ENCODE results near the gene PCNX2. TPM values are rescaled to one million over a fixed set of nuclear protein-coding genes. Genes with fewer than 3 reads are reported as not detected.

Gene PCNX2
- total RNA-seq, 1 experiment from 2014 or later: 50.8 TPM

DNA sequence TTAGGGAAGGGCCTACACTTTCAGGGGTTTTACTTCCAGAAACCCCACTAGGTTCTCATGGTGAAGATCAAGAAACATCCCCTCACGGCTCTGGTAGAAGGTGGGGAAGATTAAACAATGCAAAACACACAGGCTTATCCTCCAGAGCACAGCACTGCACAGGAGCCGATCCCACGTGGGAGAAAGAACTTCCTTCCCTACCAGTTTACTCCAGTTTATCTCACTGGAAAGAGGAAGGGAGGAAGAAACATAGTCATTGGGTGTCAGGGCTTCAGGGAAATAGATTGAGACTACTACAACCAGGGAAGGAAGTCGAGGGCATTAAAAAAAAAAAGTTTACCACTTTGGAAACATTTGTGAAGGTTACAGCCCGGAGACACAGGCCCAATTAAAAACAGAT, 180.7 kb downstream of the PCNX2 start (continued):
- TF ChIP-seq TEAD4 (CRISPR knock-in tag; IDR thresholded peaks at IDR 0.05) (no peak), NR3C1 (CRISPR knock-in tag; conservative IDR thresholded peaks at IDR 0.05; ENCODE audit: low read depth) (no peak), JAZF1 (CRISPR knock-in tag; IDR thresholded peaks at IDR 0.05) (no peak)
- TF ChIP-seq, protein P1, sequence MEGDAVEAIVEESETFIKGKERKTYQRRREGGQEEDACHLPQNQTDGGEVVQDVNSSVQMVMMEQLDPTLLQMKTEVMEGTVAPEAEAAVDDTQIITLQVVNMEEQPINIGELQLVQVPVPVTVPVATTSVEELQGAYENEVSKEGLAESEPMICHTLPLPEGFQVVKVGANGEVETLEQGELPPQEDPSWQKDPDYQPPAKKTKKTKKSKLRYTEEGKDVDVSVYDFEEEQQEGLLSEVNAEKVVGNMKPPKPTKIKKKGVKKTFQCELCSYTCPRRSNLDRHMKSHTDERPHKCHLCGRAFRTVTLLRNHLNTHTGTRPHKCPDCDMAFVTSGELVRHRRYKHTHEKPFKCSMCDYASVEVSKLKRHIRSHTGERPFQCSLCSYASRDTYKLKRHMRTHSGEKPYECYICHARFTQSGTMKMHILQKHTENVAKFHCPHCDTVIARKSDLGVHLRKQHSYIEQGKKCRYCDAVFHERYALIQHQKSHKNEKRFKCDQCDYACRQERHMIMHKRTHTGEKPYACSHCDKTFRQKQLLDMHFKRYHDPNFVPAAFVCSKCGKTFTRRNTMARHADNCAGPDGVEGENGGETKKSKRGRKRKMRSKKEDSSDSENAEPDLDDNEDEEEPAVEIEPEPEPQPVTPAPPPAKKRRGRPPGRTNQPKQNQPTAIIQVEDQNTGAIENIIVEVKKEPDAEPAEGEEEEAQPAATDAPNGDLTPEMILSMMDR (IDR thresholded peaks at IDR 0.05): no peak
- TF ChIP-seq, protein P2, sequence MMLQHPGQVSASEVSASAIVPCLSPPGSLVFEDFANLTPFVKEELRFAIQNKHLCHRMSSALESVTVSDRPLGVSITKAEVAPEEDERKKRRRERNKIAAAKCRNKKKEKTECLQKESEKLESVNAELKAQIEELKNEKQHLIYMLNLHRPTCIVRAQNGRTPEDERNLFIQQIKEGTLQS (CRISPR knock-in tag; conservative IDR thresholded peaks at IDR 0.05): no peak

DNA sequence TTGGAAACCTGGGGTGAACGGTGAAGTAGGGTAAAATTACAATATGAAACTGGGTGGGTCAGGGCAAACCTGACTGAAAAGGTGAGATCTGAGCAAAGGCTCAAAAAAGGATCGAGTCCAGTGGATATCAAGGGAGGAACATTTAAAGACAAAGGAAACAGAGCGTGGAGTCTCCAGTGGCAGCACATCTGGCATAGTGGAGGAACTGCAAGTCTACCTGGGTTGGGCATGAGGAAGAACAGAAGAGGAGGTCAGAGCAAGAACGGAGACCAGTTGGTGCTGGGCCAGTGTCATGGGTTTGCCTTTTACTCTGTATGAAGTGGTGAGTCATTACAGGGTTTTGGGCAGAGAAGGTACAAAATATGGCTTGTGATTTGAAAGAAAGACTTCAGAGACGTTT, 181.4 kb downstream of the PCNX2 start:
- peak overlapping the region; percentile 13; the same call in 1 of the 2 replicates for H3K4me3 Mint-ChIP-seq
- ATAC-seq (peak; percentile 10; the same call in 1 of the 2 replicates), DNase-seq (ENCODE audit: low spot score) (no peak)
- H3K27ac Mint-ChIP-seq: peak overlapping the region; percentile 99
- H3K9me3 Mint-ChIP-seq: no peaks in the 10 kb centered on the region
- peaks cover 54% of the 10 kb centered on the region for H3K4me1 Mint-ChIP-seq
- ChIA-PET POLR2A (no interaction called here), CTCF (no interaction called here)
- H3K36me3 Mint-ChIP-seq: peaks cover 27% of the 10 kb centered on the region
- TF ChIP-seq, protein P3, sequence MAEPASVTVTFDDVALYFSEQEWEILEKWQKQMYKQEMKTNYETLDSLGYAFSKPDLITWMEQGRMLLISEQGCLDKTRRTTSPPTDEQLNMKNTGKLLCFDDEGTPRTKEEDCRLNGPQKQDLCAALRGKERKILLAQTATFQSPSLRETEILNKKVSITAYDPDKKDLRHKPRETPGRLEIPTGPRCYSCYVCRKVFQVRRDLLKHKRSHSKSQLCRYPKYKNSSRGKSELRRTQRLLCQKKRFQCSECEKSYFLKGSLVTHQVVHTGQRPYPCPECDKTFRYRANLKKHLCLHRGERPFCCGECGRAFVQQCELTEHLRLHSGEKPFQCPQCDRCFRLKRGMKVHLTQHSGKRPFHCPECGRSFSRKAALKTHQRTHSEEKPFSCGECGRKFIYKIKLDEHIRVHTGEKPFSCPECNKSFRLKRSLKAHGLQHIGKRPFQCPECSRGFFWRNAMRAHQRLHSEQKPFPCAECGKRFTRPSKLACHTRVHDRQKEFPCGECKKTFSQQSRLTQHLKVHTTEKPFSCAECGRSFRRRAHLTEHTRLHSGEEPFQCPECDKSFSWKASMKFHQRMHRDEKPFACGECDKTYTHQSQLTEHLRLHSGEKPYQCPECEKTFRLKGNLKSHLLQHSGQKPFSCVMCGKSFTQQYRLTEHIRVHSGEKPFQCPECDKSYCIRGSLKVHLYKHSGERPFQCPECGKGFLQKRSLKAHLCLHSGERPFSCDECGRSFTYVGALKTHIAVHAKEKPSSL (CRISPR knock-in tag; conservative IDR thresholded peaks at IDR 0.05): 0 out of 2 replicates have a peak, but pooled peaks have one; percentile 1
- TF ChIP-seq, protein P4, sequence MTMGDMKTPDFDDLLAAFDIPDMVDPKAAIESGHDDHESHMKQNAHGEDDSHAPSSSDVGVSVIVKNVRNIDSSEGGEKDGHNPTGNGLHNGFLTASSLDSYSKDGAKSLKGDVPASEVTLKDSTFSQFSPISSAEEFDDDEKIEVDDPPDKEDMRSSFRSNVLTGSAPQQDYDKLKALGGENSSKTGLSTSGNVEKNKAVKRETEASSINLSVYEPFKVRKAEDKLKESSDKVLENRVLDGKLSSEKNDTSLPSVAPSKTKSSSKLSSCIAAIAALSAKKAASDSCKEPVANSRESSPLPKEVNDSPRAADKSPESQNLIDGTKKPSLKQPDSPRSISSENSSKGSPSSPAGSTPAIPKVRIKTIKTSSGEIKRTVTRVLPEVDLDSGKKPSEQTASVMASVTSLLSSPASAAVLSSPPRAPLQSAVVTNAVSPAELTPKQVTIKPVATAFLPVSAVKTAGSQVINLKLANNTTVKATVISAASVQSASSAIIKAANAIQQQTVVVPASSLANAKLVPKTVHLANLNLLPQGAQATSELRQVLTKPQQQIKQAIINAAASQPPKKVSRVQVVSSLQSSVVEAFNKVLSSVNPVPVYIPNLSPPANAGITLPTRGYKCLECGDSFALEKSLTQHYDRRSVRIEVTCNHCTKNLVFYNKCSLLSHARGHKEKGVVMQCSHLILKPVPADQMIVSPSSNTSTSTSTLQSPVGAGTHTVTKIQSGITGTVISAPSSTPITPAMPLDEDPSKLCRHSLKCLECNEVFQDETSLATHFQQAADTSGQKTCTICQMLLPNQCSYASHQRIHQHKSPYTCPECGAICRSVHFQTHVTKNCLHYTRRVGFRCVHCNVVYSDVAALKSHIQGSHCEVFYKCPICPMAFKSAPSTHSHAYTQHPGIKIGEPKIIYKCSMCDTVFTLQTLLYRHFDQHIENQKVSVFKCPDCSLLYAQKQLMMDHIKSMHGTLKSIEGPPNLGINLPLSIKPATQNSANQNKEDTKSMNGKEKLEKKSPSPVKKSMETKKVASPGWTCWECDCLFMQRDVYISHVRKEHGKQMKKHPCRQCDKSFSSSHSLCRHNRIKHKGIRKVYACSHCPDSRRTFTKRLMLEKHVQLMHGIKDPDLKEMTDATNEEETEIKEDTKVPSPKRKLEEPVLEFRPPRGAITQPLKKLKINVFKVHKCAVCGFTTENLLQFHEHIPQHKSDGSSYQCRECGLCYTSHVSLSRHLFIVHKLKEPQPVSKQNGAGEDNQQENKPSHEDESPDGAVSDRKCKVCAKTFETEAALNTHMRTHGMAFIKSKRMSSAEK (CRISPR knock-in tag; IDR thresholded peaks at IDR 0.05; ENCODE audit: borderline replicate concordance): 0 out of 2 replicates have a peak, but pooled peaks have one; percentile 52
- no peak for TF ChIP-seq ZNF396 (CRISPR knock-in tag; IDR thresholded peaks at IDR 0.05; ENCODE audit: borderline replicate concordance)
- TF ChIP-seq CBFB (CRISPR knock-in tag; IDR thresholded peaks at IDR 0.05; ENCODE audit: low read depth): no peak
- no peaks in the 10 kb centered on the region for H3K27me3 Mint-ChIP-seq (ENCODE audit: low read depth)

DNA sequence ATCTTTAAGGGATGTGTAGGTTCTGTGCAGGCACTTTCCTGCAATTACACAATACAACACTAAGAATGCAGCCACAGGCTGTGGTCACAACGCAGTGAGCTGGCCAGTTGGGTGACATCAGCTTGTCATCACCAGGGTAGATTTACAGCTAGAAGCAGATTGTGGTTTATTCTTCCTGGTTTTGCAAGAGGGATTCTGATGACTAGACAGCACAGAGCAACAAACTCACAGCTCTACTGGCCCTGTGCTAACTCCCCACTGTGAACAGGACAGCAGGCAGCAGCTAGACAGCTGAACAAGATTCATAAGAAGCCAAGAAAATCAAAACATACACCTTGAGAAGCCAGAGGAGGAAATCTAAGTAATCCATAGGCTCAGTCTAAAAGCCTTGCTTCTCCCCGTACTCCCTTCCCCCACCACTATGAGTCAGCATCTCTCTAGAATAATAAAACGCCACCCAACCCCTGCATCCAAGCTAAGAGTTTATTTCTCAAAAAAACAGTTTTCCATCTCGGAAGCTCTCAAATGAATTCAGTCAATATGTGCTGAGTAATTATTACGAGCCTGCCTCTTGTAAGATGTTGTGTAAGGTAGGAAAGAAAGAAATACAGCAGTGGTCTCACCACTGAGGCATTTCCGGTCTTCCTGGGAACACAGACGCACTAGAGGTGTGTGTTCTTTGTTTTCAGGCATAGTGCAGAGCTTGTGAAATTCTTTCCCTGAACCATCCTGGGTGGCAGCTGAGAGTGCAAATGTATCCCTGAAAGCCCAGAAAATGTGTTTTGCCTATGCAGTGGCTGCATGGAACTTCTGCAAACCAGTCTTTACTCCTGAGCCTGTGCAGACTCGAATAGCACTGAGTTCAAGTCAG, 182.3 kb downstream of the PCNX2 start:
- POLR2A ChIA-PET: no interaction called here

More for the DNA sequence above, 182.3 kb downstream of the PCNX2 start:
- peak overlapping the region; percentile 99 for H3K27ac Mint-ChIP-seq
- peaks cover 24% of the 10 kb centered on the region for H3K36me3 Mint-ChIP-seq
- peak overlapping the region; percentile 22 for H3K4me3 Mint-ChIP-seq
- ATAC-seq: peak; percentile 88
- DNase-seq (ENCODE audit: low spot score): peak; percentile 31
- H3K27me3 Mint-ChIP-seq (ENCODE audit: low read depth): no peaks in the 10 kb centered on the region
- CTCF ChIA-PET: no interaction called here
- peaks cover 63% of the 10 kb centered on the region for H3K4me1 Mint-ChIP-seq
- TF ChIP-seq, protein P5, sequence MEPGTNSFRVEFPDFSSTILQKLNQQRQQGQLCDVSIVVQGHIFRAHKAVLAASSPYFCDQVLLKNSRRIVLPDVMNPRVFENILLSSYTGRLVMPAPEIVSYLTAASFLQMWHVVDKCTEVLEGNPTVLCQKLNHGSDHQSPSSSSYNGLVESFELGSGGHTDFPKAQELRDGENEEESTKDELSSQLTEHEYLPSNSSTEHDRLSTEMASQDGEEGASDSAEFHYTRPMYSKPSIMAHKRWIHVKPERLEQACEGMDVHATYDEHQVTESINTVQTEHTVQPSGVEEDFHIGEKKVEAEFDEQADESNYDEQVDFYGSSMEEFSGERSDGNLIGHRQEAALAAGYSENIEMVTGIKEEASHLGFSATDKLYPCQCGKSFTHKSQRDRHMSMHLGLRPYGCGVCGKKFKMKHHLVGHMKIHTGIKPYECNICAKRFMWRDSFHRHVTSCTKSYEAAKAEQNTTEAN (CRISPR knock-in tag; IDR thresholded peaks at IDR 0.05): peak; percentile 75; the same call in 1 of the 2 replicates
- TF ChIP-seq ELF4 (CRISPR knock-in tag; IDR thresholded peaks at IDR 0.05; ENCODE audit: low read depth): no peak
- peak; percentile 77; the same call in 1 of the 2 replicates for TF ChIP-seq NFE2L1 (CRISPR knock-in tag; IDR thresholded peaks at IDR 0.05)
- TF ChIP-seq, protein P6, sequence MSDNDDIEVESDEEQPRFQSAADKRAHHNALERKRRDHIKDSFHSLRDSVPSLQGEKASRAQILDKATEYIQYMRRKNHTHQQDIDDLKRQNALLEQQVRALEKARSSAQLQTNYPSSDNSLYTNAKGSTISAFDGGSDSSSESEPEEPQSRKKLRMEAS (CRISPR knock-in tag; IDR thresholded peaks at IDR 0.05): peak; percentile 14; the same call in 1 of the 2 replicates
- TF ChIP-seq, protein P7, sequence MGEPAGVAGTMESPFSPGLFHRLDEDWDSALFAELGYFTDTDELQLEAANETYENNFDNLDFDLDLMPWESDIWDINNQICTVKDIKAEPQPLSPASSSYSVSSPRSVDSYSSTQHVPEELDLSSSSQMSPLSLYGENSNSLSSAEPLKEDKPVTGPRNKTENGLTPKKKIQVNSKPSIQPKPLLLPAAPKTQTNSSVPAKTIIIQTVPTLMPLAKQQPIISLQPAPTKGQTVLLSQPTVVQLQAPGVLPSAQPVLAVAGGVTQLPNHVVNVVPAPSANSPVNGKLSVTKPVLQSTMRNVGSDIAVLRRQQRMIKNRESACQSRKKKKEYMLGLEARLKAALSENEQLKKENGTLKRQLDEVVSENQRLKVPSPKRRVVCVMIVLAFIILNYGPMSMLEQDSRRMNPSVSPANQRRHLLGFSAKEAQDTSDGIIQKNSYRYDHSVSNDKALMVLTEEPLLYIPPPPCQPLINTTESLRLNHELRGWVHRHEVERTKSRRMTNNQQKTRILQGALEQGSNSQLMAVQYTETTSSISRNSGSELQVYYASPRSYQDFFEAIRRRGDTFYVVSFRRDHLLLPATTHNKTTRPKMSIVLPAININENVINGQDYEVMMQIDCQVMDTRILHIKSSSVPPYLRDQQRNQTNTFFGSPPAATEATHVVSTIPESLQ (CRISPR knock-in tag; IDR thresholded peaks at IDR 0.05): no peak
- no peaks in the 10 kb centered on the region for H3K9me3 Mint-ChIP-seq

Data from WTC11 (cell line).